HEK293T (cell line): Measurements from ENCODE around the gene CEMIP2.

Source experiments
- ARNT ChIP-seq: fragments of 450-650 bp; IDR thresholded peaks from 2 replicates; pipeline ENCODE4 v1.6.1; 2017; ENCODE audit warnings: mild to moderate bottlenecking
- BHLHE40 ChIP-seq: fragments of 450-650 bp; IDR thresholded peaks from 2 replicates; pipeline ENCODE4 v1.6.1; 2016; ENCODE audit warnings: mild to moderate bottlenecking, moderate library complexity, borderline replicate concordance
- ELF4 ChIP-seq: fragments of 450-650 bp; IDR thresholded peaks from 2 replicates; pipeline ENCODE4 v1.6.1; 2017; ENCODE audit warnings: antibody characterized with exemption
- FOXA1 ChIP-seq: fragments of 450-650 bp; IDR thresholded peaks from 2 replicates; pipeline ENCODE4 v1.6.1; 2016; ENCODE audit warnings: mild to moderate bottlenecking
- FOXK2 ChIP-seq: fragments of 450-650 bp; IDR thresholded peaks from 2 replicates; pipeline ENCODE4 v1.6.1; 2016; ENCODE audit warnings: mild to moderate bottlenecking
- L3MBTL2 ChIP-seq: fragments of 450-650 bp; conservative IDR thresholded peaks from 2 replicates; pipeline ENCODE4 v1.6.1; 2016; ENCODE audit warnings: mild to moderate bottlenecking
- NFRKB ChIP-seq: fragments of 450-650 bp; IDR thresholded peaks from 2 replicates; pipeline ENCODE4 v1.6.1; 2016; ENCODE audit warnings: mild to moderate bottlenecking, moderate library complexity
- PKNOX1 ChIP-seq: fragments of 450-650 bp; IDR thresholded peaks from 2 replicates; pipeline ENCODE4 v1.6.1; 2016
- SP1 ChIP-seq: fragments of 450-650 bp; IDR thresholded peaks from 2 replicates; pipeline ENCODE4 v1.6.1; 2017
- SUZ12 ChIP-seq: fragments of 450-650 bp; IDR thresholded peaks from 2 replicates; pipeline ENCODE4 v1.6.1; 2016; ENCODE audit warnings: mild to moderate bottlenecking
- TARDBP ChIP-seq: fragments of 450-650 bp; IDR thresholded peaks from 2 replicates; pipeline ENCODE4 v1.6.1; 2016
- ZNF384 ChIP-seq: fragments of 450-650 bp; IDR thresholded peaks from 2 replicates; pipeline ENCODE4 v1.6.1; 2016

GRCh38 chr9:71778085-71778484 lies 9.8 kb upstream of the CEMIP2 start:
- no peak for TF ChIP-seq PKNOX1
- TF ChIP-seq BHLHE40: no peak
- no peak for TF ChIP-seq SP1
- no peak for TF ChIP-seq FOXA1
- no peak for TF ChIP-seq ELF4
- no peak for TF ChIP-seq FOXK2
- TF ChIP-seq TARDBP: no peak
- TF ChIP-seq SUZ12: no peak
- TF ChIP-seq L3MBTL2: no peak
- TF ChIP-seq NFRKB: no peak
- TF ChIP-seq ZNF384: no peak
- TF ChIP-seq ARNT: no peak
